Hepatocyte (in vitro differentiated cells): ENCODE data around the gene MRGPRF. TPM values are rescaled to one million over a fixed set of nuclear protein-coding genes. Genes with fewer than 3 reads are reported as not detected.

Experiments
- DNase-seq: peaks from one replicate; pipeline ENCODE4 v3.0.0-alpha.2; 2016; ENCODE audit warnings: low spot score
- H2AFZ ChIP-seq: fragments of 200-600 bp; sonication (generic); 2 replicates; pipeline ENCODE4 v1.6.0; 2016; ENCODE audit warnings: antibody characterized with exemption, mild to moderate bottlenecking
- H3K27ac ChIP-seq: fragments of 200-600 bp; sonication (generic); 2 replicates; pipeline ENCODE4 v1.5.1; 2016; ENCODE audit warnings: mild to moderate bottlenecking
- H3K27me3 ChIP-seq: fragments of 200-600 bp; sonication (generic); 2 replicates; pipeline ENCODE4 v1.6.1; 2016
- H3K36me3 ChIP-seq: fragments of 200-600 bp; sonication (generic); replicated peaks from 2 replicates; pipeline ENCODE4 v1.5.1; 2016; ENCODE audit warnings: low read depth; ENCODE audit not compliant: insufficient read depth
- H3K4me1 ChIP-seq: fragments of 200-600 bp; sonication (generic); 2 replicates; pipeline ENCODE4 v1.5.1; 2016; ENCODE audit warnings: mild to moderate bottlenecking, moderate library complexity; ENCODE audit not compliant: insufficient read depth
- H3K4me2 ChIP-seq: fragments of 200-600 bp; sonication (generic); 2 replicates; pipeline ENCODE4 v1.6.0; 2016
- H3K4me3 ChIP-seq: fragments of 200-600 bp; sonication (generic); 2 replicates; pipeline ENCODE4 v1.5.1; 2016; ENCODE audit warnings: mild to moderate bottlenecking
- H3K79me2 ChIP-seq: fragments of 200-600 bp; sonication (generic); 2 replicates; pipeline ENCODE4 v1.6.0; 2017; ENCODE audit warnings: mild to moderate bottlenecking
- H3K9me2 ChIP-seq: fragments of 200-600 bp; sonication (generic); replicated peaks from 2 replicates; pipeline ENCODE4 v1.6.0; 2017; ENCODE audit warnings: mild to moderate bottlenecking; ENCODE audit not compliant: insufficient read depth
- H3K9me3 ChIP-seq: fragments of 200-600 bp; sonication (generic); 2 replicates; pipeline ENCODE4 v1.5.1; 2016; ENCODE audit warnings: low read depth, mild to moderate bottlenecking
- H4K20me1 ChIP-seq: fragments of 200-600 bp; sonication (generic); 2 replicates; pipeline ENCODE4 v1.6.0; 2016; ENCODE audit warnings: mild to moderate bottlenecking; ENCODE audit not compliant: insufficient read depth, poor library complexity, severe bottlenecking
- EZH2 ChIP-seq: fragments of 200-600 bp; sonication (generic); IDR thresholded peaks from 2 replicates; pipeline ENCODE4 v1.6.1; 2016; ENCODE audit warnings: antibody characterized with exemption, mild to moderate bottlenecking, borderline replicate concordance
- EZH2phosphoT487 ChIP-seq: fragments of 200-600 bp; sonication (generic); IDR thresholded peaks from one replicate; pipeline ENCODE4 v1.6.1; 2018; ENCODE audit warnings: antibody characterized with exemption, mild to moderate bottlenecking, low read depth, moderate library complexity; ENCODE audit not compliant: unreplicated experiment, severe bottlenecking
- WGBS: methylation state at CpG from one replicate; pipeline ENCODE4 v1.1.6; 2016; ENCODE audit warnings: low lambda C conversion rate; ENCODE audit errors: missing lambda C conversion rate; 5-methylcytosine and 5-hydroxymethylcytosine counted together
- polyA plus RNA-seq: library from polyadenylated mRNA; unstranded; fragments of >200 nt; fragmentation: Nextera tagmentation; extraction: Ambion mirVana; gene quantifications from 2 replicates; pipeline ENCODE4 v1.2.1, GENCODE V29; 2016
- total RNA-seq: library from RNA; depleted of rRNA; stranded (reverse); fragments of >200 nt; gene quantifications from 2 replicates; pipeline ENCODE4 v1.2.3, GENCODE V29; 2014
- TF ChIP-seq, protein P1 (sequence below): fragments of 200-600 bp; sonication (generic); IDR thresholded peaks from 2 replicates; pipeline ENCODE4 v1.5.1; 2016; ENCODE audit warnings: antibody characterized with exemption, mild to moderate bottlenecking; ENCODE audit not compliant: poor library complexity

The MRGPRF gene
- total and polyA plus RNA-seq, 2 experiments from 2014 or later = 6.5 to 7.5 TPM

DNA sequence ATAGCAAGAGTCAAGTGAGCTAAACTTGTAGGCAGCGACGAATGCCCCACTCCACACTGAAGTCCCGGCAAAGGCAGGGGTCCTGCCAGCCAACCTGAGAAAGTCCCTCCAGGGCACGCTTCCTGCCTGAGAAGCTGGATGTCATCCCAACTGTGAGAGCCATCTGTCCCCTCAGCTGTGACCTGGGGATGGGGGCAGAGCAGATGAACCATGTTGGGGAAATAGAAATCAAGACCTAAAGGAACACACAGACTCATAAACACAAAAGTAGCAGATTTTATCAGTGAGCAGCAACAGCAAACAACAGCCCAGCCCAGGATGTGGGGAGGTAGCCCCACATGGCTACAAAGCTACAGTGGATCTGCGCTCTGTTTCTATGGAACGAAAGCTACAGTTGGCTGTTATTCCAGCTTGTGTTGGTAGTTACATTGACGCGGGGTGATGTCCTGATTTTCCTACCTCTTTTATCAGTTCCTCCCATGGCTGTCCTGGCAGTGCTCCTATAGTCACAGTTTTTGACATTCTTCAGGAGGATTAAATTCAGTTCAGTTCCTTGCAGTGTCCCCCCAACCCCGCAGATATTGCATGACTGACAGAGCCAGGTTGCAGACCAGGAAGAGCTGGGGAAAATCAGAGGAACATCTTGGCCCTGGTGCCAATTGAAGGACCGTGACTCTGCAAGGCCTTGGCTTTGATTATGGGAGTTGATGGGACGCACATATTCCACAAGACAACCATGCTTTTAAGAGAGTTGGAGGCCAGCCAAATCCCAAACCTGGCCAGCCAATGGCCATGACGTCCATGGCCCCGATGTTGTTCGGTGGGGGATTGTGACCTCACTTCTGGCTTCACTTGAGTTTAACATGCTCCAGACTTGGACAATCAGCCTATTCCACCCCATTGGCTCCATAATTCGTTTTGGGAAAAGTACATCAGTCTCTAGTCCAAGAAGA, 46.9 kb downstream of the MRGPRF start:
- H3K9me3 ChIP-seq = no peaks in the 10 kb centered on the region
- no peaks in the 10 kb centered on the region for H4K20me1 ChIP-seq
- DNase-seq = no peak
- no peak for TF ChIP-seq EZH2
- TF ChIP-seq, protein P1, sequence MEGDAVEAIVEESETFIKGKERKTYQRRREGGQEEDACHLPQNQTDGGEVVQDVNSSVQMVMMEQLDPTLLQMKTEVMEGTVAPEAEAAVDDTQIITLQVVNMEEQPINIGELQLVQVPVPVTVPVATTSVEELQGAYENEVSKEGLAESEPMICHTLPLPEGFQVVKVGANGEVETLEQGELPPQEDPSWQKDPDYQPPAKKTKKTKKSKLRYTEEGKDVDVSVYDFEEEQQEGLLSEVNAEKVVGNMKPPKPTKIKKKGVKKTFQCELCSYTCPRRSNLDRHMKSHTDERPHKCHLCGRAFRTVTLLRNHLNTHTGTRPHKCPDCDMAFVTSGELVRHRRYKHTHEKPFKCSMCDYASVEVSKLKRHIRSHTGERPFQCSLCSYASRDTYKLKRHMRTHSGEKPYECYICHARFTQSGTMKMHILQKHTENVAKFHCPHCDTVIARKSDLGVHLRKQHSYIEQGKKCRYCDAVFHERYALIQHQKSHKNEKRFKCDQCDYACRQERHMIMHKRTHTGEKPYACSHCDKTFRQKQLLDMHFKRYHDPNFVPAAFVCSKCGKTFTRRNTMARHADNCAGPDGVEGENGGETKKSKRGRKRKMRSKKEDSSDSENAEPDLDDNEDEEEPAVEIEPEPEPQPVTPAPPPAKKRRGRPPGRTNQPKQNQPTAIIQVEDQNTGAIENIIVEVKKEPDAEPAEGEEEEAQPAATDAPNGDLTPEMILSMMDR = no peak
- H3K9me2 ChIP-seq = no peaks in the 10 kb centered on the region
- H3K4me1 ChIP-seq = no peaks in the 10 kb centered on the region
- no peaks in the 10 kb centered on the region for H3K36me3 ChIP-seq
- no peak overlapping the region for H2AFZ ChIP-seq
- H3K79me2 ChIP-seq = no peaks in the 10 kb centered on the region
- H3K27ac ChIP-seq = no peak overlapping the region
- H3K27me3 ChIP-seq = no peaks in the 10 kb centered on the region
- no peak overlapping the region for H3K4me3 ChIP-seq
- no peak overlapping the region for H3K4me2 ChIP-seq
- 89% methylated on average over 15 of the region's 15 CpGs for WGBS

DNA sequence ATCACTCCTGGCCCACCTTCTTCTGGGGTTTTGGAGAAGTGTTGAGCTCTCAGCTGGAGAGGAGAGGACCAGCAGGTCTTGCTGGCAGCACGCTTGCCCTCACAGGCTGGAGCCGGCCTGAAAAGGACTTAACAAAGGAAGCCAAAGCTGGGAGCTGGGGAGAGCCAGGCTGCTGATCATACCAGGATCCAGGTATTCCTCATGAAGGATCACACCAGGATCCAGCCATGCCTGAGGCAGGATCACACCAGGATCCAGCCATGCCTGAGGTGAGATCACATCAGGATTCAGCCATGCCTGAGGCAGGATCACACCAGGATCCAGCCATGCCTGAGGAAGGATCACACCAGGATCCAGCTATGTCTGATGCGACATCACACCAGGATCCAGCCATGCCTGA, 49.3 kb downstream of the MRGPRF start:
- no peak for TF ChIP-seq EZH2phosphoT487
- TF ChIP-seq EZH2 = no peak
- TF ChIP-seq, protein P1 = no peak
- 90% methylated on average over 3 of the region's 3 CpGs for WGBS
- no peak overlapping the region for H2AFZ ChIP-seq

DNA sequence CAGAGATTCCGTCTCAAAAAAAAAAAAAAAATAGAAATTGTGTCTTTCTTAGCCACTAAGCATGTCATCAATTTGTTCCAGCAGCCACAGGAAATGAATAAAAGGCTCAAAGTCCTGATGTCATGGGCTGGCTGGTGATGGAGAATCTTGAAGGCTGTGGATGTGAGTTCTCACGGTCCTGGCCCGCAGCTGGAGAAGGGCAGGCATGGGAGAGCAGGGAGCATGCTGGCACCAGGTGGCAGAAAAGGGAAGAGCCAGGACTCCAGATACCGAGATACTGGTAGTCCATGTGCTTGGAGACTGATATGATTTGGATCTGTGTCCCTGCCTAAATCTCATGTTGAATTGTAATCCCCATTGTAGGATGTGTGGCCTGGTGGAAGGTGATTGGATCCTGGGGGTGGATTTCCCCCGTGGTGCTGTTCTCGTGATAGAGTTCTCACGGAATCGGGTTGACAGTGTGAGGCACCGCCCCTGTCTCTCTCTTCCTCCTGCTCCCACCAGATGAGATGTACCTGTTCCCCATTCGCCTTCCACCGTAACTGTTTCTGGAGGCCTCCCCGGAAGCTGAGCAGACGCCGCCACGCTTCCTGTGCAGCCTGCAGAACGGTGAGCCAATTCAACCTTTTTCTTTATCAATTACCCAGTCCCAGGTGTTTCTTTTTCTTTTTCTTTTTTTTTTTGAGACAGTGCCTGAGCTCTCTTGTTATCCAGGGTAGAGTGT, 50.4 kb downstream of the MRGPRF start:
- DNase-seq = no peak
- H3K27me3 ChIP-seq = no peaks in the 10 kb centered on the region
- no peaks in the 10 kb centered on the region for H4K20me1 ChIP-seq
- no peak overlapping the region for H3K4me2 ChIP-seq
- TF ChIP-seq EZH2 (no peak), EZH2phosphoT487 (no peak)
- TF ChIP-seq, protein P1 = no peak
- H3K9me3 ChIP-seq = no peaks in the 10 kb centered on the region
- no peak overlapping the region for H3K27ac ChIP-seq
- no peaks in the 10 kb centered on the region for H3K9me2 ChIP-seq
- no peaks in the 10 kb centered on the region for H3K4me1 ChIP-seq
- no peaks in the 10 kb centered on the region for H3K79me2 ChIP-seq
- WGBS = 87% methylated on average over 16 of the region's 16 CpGs
- no peak overlapping the region for H3K4me3 ChIP-seq
- H2AFZ ChIP-seq = no peak overlapping the region
- H3K36me3 ChIP-seq = no peaks in the 10 kb centered on the region

More for the DNA sequence above, 49.3 kb downstream of the MRGPRF start:
- Histone ChIP-seq H3K36me3 (no peaks in the 10 kb centered on the region), H3K79me2 (no peaks in the 10 kb centered on the region), H3K27ac (no peak overlapping the region), H3K4me3 (no peak overlapping the region), H3K4me1 (no peaks in the 10 kb centered on the region), H3K27me3 (no peaks in the 10 kb centered on the region), H3K9me2 (no peaks in the 10 kb centered on the region), H3K4me2 (no peak overlapping the region), H4K20me1 (no peaks in the 10 kb centered on the region), H3K9me3 (no peaks in the 10 kb centered on the region)
- no peak for DNase-seq
